Panc1 (cell line): ENCODE results near the gene BAZ2B. TPM values are rescaled to one million over a fixed set of nuclear protein-coding genes. Genes with fewer than 3 reads are reported as not detected.

Experiments used
- ATAC-seq: fragments of 200-7000 bp; cut with Tn5 transposase; 2 replicates; pipeline ENCODE4 v1.9.1; 2020; ENCODE audit warnings: mild to moderate bottlenecking, moderate library complexity
- BruUV-seq: library from RNA; stranded (reverse); fragments of 400-500 nt; replicated peaks from 2 replicates; lab custom pipeline; 2021; lab: Mats Ljungman, UMichigan
- CTCF ChIA-PET: fragments of 300-600 bp; sonication (Branson Sonifier 250); formaldehyde crosslinking; loops from one replicate; lab custom pipeline; 2022; ENCODE audit warnings: antibody characterized with exemption; lab: Charles Lee
- POLR2A ChIA-PET: fragments of 300-600 bp; sonication (Branson Sonifier 250); formaldehyde crosslinking; loops from one replicate; lab custom pipeline; 2022; ENCODE audit warnings: antibody characterized with exemption; lab: Charles Lee
- DNase-seq: peaks from one replicate; pipeline ENCODE4 v3.0.0-alpha.2; 2010; ENCODE audit warnings: low read depth, low spot score
- H3K27ac ChIP-seq: 2 replicates; pipeline ENCODE4 v1.5.1; 2011; ENCODE audit warnings: mild to moderate bottlenecking, low read length, inconsistent platforms
- H3K27me3 ChIP-seq: fragments of 200-500 bp; sonication (Bioruptor generic); 2 replicates; pipeline ENCODE4 v1.6.0; 2014; ENCODE audit warnings: low read length, inconsistent platforms; ENCODE audit not compliant: control insufficient read depth, insufficient read depth
- H3K36me3 ChIP-seq: fragments of 200-500 bp; sonication (Bioruptor generic); 2 replicates; pipeline ENCODE4 v1.5.1; 2014; ENCODE audit warnings: inconsistent platforms, mild to moderate bottlenecking, low read length, moderate library complexity; ENCODE audit not compliant: control insufficient read depth, insufficient read depth
- H3K4me1 ChIP-seq: 2 replicates; pipeline ENCODE4 v1.5.1; 2011; ENCODE audit warnings: inconsistent platforms, mild to moderate bottlenecking, low read length, moderate library complexity; ENCODE audit not compliant: control insufficient read depth, insufficient read depth
- H3K4me3 ChIP-seq, 2 experiments: 2 replicates each; pipeline ENCODE4 v1.5.1; 2011 to 2012; ENCODE audit warnings: low read depth in 2 of 2, low read length in 2 of 2, mild to moderate bottlenecking in 2 of 2, inconsistent platforms in 1 of 2, moderate library complexity in 1 of 2
- H3K9me3 ChIP-seq: fragments of 200-500 bp; sonication (Bioruptor generic); 2 replicates; pipeline ENCODE4 v1.5.1; 2014; ENCODE audit warnings: low read depth, mild to moderate bottlenecking, inconsistent platforms, low read length, moderate library complexity; ENCODE audit not compliant: control insufficient read depth, insufficient read depth
- POLR2AphosphoS5 ChIP-seq: IDR thresholded peaks from 2 replicates; pipeline ENCODE4 v1.6.1; 2012; ENCODE audit warnings: mild to moderate bottlenecking, low read depth, low read length, moderate library complexity
- SIN3A ChIP-seq: IDR thresholded peaks from 2 replicates; pipeline ENCODE4 v1.6.1; 2012; ENCODE audit warnings: low read depth, mild to moderate bottlenecking, low read length, moderate library complexity, borderline replicate concordance; ENCODE audit not compliant: insufficient read depth
- TCF7L2 ChIP-seq: IDR thresholded peaks from 2 replicates; pipeline ENCODE4 v1.6.1; 2011; ENCODE audit warnings: mild to moderate bottlenecking, low read depth, low read length, inconsistent platforms
- in situ Hi-C: cut with HindIII; loops from 2 replicates; pipeline ENCODE4 v1.10.0; 2016; ENCODE audit warnings: low sequenced_read_pairs, low pct_unique_long_range_greater_than_20kb
- intact Hi-C: fragments of 100-400 bp; cut with micrococcal nuclease; formaldehyde crosslinking; loops from one replicate; pipeline ENCODE4 v1.10.0; 2022; ENCODE audit not compliant: unreplicated experiment
- total RNA-seq: library from RNA; stranded (reverse); gene quantifications from one replicate; pipeline ENCODE4 v1.2.1, GENCODE V29; 2021; ENCODE audit not compliant: unreplicated experiment
- TF ChIP-seq, protein P1 (sequence below), 2 experiments: IDR thresholded peaks; 2 replicates each; pipeline ENCODE4 v1.6.1; 2011 to 2012; ENCODE audit warnings: low read depth in 2 of 2, control low read depth in 1 of 2, low read length in 1 of 2, mild to moderate bottlenecking in 1 of 2, moderate library complexity in 1 of 2; ENCODE audit not compliant: insufficient read depth in 1 of 2
- TF ChIP-seq, protein P2 (sequence below): fragments of 450-650 bp; IDR thresholded peaks from 2 replicates; pipeline ENCODE4 v1.5.1; 2017; ENCODE audit warnings: mild to moderate bottlenecking

Gene BAZ2B
- total RNA-seq, 1 experiment from 2014 or later: 38.6 TPM

DNA sequence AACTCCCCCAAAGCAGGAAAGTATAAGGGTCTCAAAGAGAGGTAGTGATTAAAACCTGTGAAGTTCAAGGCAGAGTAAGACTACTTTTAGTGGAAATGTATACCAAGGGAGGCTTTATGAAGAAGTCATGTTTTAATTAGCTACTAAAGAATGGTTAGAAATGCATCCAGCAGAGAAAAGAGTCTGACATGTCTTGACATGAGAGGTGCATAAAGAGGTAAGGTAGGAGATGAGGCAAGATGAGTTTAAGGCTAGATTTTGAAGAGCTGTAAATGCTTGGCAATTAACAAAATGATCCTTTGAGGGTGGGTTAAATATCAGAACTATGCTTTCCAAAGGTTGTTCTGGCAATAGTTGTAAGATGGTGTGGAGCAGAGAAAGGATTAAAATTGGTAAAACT is 241.1 kb downstream of the BAZ2B start:
- Histone ChIP-seq H3K27ac (no peak overlapping the region), H3K4me3 (no peak overlapping the region), H3K9me3 (no peaks in the 10 kb centered on the region), H3K36me3 (peaks cover 6% of the 10 kb centered on the region; the same call in 1 of the 2 replicates), H3K27me3 (no peaks in the 10 kb centered on the region), H3K4me1 (no peaks in the 10 kb centered on the region)
- in situ Hi-C loops (no loop called here), intact Hi-C loops (no loop called here)
- ATAC-seq: no peak
- CTCF ChIA-PET: interaction anchor here (0.6 kb wide), 1 partner anchor 80 kb away, joined by 3 read pairs; no protein-coding TSS in a partner anchor
- BruUV-seq: no TSS peak
- TF ChIP-seq TCF7L2 (no peak), SIN3A (no peak), POLR2AphosphoS5 (no peak)
- TF ChIP-seq, protein P1, sequence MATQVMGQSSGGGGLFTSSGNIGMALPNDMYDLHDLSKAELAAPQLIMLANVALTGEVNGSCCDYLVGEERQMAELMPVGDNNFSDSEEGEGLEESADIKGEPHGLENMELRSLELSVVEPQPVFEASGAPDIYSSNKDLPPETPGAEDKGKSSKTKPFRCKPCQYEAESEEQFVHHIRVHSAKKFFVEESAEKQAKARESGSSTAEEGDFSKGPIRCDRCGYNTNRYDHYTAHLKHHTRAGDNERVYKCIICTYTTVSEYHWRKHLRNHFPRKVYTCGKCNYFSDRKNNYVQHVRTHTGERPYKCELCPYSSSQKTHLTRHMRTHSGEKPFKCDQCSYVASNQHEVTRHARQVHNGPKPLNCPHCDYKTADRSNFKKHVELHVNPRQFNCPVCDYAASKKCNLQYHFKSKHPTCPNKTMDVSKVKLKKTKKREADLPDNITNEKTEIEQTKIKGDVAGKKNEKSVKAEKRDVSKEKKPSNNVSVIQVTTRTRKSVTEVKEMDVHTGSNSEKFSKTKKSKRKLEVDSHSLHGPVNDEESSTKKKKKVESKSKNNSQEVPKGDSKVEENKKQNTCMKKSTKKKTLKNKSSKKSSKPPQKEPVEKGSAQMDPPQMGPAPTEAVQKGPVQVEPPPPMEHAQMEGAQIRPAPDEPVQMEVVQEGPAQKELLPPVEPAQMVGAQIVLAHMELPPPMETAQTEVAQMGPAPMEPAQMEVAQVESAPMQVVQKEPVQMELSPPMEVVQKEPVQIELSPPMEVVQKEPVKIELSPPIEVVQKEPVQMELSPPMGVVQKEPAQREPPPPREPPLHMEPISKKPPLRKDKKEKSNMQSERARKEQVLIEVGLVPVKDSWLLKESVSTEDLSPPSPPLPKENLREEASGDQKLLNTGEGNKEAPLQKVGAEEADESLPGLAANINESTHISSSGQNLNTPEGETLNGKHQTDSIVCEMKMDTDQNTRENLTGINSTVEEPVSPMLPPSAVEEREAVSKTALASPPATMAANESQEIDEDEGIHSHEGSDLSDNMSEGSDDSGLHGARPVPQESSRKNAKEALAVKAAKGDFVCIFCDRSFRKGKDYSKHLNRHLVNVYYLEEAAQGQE (IDR thresholded peaks at IDR 0.05; ENCODE audit: insufficient read depth in 1 of 2, low read depth in 2 of 2, low read length in 1 of 2): no peak
- TF ChIP-seq, protein P2, sequence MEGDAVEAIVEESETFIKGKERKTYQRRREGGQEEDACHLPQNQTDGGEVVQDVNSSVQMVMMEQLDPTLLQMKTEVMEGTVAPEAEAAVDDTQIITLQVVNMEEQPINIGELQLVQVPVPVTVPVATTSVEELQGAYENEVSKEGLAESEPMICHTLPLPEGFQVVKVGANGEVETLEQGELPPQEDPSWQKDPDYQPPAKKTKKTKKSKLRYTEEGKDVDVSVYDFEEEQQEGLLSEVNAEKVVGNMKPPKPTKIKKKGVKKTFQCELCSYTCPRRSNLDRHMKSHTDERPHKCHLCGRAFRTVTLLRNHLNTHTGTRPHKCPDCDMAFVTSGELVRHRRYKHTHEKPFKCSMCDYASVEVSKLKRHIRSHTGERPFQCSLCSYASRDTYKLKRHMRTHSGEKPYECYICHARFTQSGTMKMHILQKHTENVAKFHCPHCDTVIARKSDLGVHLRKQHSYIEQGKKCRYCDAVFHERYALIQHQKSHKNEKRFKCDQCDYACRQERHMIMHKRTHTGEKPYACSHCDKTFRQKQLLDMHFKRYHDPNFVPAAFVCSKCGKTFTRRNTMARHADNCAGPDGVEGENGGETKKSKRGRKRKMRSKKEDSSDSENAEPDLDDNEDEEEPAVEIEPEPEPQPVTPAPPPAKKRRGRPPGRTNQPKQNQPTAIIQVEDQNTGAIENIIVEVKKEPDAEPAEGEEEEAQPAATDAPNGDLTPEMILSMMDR: no peak
- POLR2A ChIA-PET: no interaction called here
- DNase-seq: no peak

DNA sequence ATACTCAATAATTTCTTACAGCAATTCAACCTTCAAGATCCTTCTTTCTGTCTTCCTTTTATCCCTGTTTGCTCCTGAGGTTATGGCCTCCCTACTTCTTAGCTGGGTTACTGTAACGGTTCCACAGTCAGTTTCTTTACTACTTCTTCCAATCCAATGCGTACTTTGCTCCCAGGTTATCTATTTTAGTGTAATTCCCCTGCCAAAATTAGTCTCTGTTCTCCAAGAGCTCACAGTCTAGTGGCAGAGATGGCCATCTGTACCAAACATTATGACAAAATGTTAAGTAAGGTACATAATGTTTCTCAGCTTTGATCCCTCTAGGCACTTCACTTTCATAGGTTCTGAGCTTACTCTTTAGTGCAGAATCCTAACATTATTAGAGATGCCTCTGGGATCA is 244.8 kb downstream of the BAZ2B start:
- Histone ChIP-seq H3K4me3 (no peak overlapping the region), H3K9me3 (no peaks in the 10 kb centered on the region), H3K4me1 (no peaks in the 10 kb centered on the region), H3K27me3 (no peaks in the 10 kb centered on the region), H3K36me3 (peaks cover 6% of the 10 kb centered on the region; the same call in 1 of the 2 replicates), H3K27ac (no peak overlapping the region)
- in situ Hi-C loops (no loop called here), intact Hi-C loops (no loop called here)
- ChIA-PET CTCF (no interaction called here), POLR2A (no interaction called here)
- BruUV-seq: no TSS peak
- no peak for ATAC-seq
- DNase-seq: no peak
- TF ChIP-seq POLR2AphosphoS5: no peak
- TF ChIP-seq, protein P2: no peak
- TF ChIP-seq TCF7L2: no peak
- TF ChIP-seq, protein P1 (IDR thresholded peaks at IDR 0.05; ENCODE audit: insufficient read depth in 1 of 2, low read depth in 2 of 2, low read length in 1 of 2): no peak
